MM.1S (cell line): ENCODE results near the gene GRAMD1B.

Source experiments
- CTCF ChIP-seq: fragments of 300-600 bp; sonication (generic); IDR thresholded peaks from 2 replicates; pipeline ENCODE4 v1.5.1; 2016; ENCODE audit warnings: antibody characterized with exemption, low read length, mixed read lengths
- EZH2phosphoT487 ChIP-seq: fragments of 300-600 bp; sonication (generic); IDR thresholded peaks from 2 replicates; pipeline ENCODE4 v1.6.1; 2018; ENCODE audit warnings: antibody characterized with exemption, low read length

- TF ChIP-seq CTCF (no peak), EZH2phosphoT487 (no peak)
Observed at GRCh38 chr11:123428116-123428715, 1.9 kb upstream of the GRAMD1B start.
